HG03520 (cell line): ENCODE results near the gene IFT172.

ENCODE experiments used
- ATAC-seq: cut with Tn5 transposase; IDR thresholded peaks from one replicate; pipeline ENCODE4 v1.9.1; 2021; ENCODE audit warnings: mild to moderate bottlenecking, moderate library complexity; ENCODE audit not compliant: unreplicated experiment

IFT172 gene

DNA sequence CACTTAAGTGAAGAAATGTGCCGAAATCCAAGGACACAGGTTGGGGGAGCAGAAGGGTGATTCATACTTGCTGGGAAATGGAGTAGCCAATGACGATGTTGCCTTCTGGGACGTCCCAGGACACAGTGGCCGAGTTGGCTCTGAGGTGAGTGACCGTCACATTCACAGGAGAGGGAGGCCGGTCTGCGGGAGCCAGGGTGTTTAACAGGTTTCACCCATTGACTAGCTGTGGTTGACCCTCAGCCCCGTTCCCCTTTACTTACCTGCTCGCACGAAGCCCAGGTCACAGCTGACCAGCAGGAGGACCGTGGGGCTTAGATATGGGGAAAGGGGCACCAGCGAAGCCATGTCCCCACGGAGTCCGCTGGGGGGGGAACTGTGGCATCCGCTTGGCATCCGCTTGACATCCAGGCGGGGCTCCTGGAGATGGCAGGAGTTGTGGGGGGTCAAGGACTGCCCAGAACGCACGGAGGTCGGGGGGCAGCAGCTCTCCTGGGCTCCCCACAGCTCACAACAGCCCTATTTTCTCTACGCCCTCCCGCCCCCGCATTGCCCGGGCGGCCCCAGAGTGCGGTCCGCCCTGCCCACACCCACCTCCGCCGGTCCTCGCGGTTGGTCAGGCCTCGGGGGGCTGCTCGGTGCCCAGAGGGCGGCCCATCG lies 4.9 kb upstream of the IFT172 start:
- ATAC-seq, result no peak

- no peak for ATAC-seq
Measured at GRCh38 chr2:27493948-27494283, 4.4 kb upstream of the IFT172 start.

- ATAC-seq, result no peak
Measured at GRCh38 chr2:27492557-27492956, 3.0 kb upstream of the IFT172 start.

DNA sequence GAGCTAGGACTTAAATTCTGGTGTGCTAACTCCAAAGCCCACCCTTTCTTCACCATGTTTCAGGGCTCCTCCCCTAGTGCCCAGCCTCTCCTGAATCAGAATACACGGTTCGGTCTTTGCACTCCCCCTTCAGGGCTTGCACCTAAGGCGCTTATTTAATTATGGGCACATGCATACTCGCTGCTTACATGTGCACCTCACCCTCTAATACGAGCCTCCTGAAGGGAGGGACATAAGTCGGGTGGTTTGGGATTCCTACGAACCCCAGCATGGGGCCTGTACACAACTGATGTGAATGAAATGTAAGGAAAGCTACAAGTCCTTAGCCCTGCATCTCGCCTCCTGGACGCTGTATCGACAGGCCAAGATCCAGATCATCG lies 435 bp downstream of the IFT172 start:
- no peak for ATAC-seq

DNA sequence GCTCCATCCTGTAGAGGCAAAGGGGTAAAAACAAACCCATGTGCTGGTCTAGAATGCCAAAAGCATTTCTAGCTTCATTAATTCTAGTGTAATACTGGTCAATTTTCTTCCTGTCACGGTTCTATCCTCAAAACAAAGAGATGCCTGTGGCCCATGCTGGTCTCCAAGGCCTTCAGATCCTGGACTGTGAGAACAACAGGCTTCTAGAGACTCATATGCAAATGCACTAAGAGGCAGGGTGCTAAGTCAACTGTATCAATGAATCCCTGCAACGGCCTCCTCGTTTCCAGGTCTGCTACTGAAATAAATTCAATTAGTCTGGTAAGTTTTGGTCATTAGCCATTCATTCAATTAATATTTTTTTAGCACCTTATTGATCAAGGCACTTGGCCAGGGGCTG lies 4.0 kb downstream of the IFT172 start:
- no peak for ATAC-seq

GRCh38 chr2:27471961-27472360 lies 17.6 kb downstream of the IFT172 start:
- no peak for ATAC-seq

DNA sequence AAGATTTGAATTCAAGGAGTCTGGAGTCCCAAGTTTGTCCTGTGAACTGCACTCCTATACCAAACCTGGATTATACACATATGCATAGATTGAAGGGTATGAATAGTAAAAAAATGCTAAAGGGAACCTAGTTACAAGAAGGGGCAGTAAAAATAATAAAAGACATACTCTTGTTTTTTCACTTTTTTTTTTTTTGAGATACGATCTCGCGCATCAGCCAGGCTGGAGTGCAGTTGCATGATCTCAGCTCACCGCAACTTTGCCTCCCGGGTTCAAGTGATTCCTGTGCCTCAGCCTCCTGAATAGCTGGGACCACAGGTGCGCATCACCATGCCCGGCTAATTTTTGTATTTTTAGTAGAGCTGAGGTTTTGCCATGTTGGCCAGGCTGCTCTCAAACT lies 25.1 kb downstream of the IFT172 start:
- no peak for ATAC-seq

DNA sequence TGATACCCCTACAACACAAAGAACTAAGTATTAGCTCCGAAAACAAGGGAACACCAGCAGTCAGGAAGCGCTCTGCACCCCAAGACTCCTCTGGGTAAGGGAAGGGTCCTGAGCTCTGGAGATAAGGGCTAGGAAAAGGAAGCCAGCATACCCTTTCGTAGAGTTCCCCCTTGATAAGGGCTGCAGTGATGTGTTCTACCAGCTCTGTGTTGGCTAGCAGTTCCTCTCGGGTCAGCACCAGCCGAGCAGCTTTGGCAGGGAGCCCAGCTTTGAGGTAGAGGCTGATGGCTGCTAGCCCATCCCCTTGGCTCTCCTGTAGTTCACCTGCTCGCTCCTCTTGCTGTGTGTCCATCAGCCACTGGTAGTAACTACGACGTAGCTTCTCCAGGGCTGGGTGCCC lies 28.4 kb downstream of the IFT172 start:
- no peak for ATAC-seq

DNA sequence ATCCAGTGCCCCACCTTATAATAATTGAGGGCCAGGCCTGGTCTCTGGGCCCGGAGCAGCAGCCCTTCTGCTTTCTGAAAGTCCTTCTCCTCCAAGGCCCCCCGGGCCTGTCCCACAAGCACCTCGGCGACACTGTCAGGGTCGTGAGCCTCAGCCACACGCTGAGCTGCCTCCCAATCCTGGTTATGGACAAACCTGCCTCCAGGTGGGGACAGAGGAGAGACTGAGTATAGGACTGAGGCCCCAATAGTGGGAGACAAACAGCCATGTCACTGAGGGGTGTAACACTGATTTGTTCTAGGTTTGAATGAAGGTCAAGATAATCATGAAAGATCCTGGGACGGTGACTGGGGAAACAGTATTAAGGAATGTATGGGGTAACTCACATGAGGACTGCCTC lies 35.6 kb downstream of the IFT172 start:
- ATAC-seq, result no peak

DNA sequence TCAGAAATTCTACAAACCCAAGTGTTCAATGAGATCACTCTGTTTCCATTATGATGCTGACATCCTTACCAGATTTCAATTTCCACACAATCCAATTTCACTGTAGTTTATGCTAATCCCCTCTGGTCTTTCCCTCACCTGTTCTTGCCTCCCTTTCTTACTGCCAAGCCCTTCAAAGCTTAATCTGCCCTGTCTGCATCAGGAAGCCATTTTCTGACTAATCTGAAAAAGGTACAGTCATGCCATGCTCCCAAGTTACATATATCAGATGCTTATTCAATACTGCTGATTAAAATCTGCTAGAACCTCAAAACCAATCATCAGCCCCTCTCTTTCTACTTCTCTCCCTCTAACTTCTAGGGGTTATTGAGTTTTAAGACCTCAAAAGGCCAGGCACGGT lies 38.4 kb downstream of the IFT172 start:
- ATAC-seq, result no peak

- ATAC-seq, result no peak
Measured at GRCh38 chr2:27448381-27448780, 41.2 kb downstream of the IFT172 start.

- no peak for ATAC-seq
Measured at GRCh38 chr2:27446057-27446456, 43.5 kb downstream of the IFT172 start.

- no peak for ATAC-seq
Measured at GRCh38 chr2:27445615-27446014, 43.9 kb downstream of the IFT172 start.

GRCh38 chr2:27445155-27445554 lies 44.4 kb downstream of the IFT172 start:
- no peak for ATAC-seq

- ATAC-seq, result no peak
Measured at GRCh38 chr2:27442920-27443282, 46.6 kb downstream of the IFT172 start.

- no peak for ATAC-seq
Measured at GRCh38 chr2:27441958-27442919, 47.3 kb downstream of the IFT172 start, which contains the start of gene KRTCAP3. Gene KRTCAP3 (plus strand): TSS chr2:27442381. CDS start chr2:27442413, 32 bp downstream.

DNA sequence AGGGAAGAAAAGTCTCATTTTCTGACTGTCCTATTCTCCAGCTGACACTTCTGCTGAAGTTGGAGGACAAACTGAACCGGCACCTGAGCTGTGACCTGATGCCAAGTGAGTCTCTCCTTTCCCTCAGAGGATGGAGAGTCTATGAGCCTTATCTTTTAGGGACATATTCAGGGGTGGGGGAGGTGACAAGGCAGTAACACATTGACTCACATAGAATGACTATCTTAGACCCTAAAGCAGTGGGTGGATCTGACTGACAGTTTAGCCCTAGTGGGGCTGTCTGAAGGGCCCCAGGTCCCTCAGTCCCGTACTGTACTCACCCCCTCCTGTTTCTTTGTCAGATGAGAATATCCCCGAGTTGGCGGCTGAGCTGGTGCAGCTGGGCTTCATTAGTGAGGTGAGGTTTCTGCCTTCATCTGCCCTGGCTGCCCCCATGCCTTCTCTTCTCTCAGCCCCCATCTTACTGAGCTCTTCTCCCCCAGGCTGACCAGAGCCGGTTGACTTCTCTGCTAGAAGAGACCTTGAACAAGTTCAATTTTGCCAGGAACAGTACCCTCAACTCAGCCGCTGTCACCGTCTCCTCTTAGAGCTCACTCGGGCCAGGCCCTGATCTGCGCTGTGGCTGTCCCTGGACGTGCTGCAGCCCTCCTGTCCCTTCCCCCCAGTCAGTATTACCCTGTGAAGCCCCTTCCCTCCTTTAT lies 48.2 kb downstream of the IFT172 start:
- ATAC-seq, result no peak

- no peak for ATAC-seq
Measured at GRCh38 chr2:27435628-27436027, 53.9 kb downstream of the IFT172 start.

DNA sequence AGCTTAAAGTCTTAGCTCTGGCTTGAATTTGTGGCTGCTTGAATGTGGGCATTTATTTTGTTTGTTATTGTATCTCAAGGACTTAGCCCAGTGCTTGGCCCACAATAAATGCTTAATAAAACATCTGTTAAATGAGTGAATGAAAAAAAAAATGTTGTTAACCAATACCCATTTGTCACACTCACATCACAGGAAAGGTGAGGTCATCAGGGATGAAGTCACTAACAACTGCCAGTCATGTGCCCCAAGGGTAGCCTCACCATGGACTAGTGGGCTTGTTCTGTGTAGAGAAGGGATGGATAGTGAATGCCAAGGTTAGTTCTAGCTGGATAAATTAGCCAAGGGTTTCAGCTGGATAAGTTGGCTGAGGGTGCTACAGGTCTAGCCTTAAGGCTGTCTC lies 58.1 kb downstream of the IFT172 start:
- ATAC-seq, result no peak

- peak; percentile 58 for ATAC-seq
Measured at GRCh38 chr2:27428978-27429541, 60.5 kb downstream of the IFT172 start.

GRCh38 chr2:27428213-27428977 lies 61.1 kb downstream of the IFT172 start, which contains the start of gene NRBP1:
Gene NRBP1 (plus strand): TSS chr2:27428631. CDS start chr2:27433274, 4,643 bp downstream.
- ATAC-seq, result peak; percentile 84
